ENCODE results near the gene ANAPC4.

GRCh38 chr4:25386926-25387325 lies 9.9 kb downstream of the ANAPC4 start:
- TF ChIP-seq POLR2AphosphoS5 (IDR thresholded peaks at IDR 0.05) (no peak), CTCF (IDR thresholded peaks at IDR 0.05 in 8 of 11, conservative IDR thresholded peaks at IDR 0.05 in 3 of 11) (no peak), POLR2A (IDR thresholded peaks at IDR 0.05) (no peak)

Measured in spleen (tissue), 7 donors.